Measurements from ENCODE around the gene RFLNA.

DNA sequence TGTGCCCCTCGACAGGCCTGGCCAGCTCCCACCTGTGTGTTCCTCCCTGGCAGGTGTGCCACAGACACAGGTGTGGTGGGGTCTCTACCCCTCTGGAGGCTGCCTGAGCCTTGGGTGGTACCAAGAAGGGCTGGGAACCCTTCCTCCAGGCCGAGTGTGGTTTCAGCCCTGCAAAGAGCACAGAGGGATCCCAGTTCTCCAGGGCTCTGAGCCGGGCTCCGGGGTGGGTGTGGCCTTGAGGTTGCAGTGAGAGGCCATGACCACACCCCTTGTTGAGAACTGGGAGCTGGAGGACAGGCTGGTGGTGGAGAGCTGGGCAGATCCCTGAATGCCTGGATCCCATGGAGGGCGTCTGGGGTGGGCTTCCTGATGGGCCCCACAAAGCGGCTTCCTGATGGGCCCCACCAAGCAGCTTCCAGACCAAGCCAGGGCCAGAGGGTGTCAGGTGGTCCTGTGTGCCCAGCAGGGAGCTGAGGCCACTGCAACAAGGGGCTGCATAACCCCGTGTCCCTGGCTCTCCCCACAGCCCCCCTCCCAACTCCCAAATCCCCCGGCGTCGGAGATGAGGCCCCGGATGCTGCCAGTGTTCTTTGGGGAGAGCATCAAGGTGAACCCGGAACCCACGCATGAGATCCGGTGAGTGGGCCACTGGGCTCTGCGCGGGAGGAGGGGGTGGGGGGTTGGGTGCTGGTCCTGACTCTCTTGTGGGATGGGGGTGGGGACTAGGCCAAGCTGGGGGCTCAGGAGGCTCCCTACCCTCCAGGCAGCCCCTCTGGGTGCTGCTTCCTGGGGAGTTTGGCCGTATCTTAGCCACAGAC lies 16.6 kb downstream of the RFLNA start:
- TF ChIP-seq POLR2A (IDR thresholded peaks at IDR 0.05; ENCODE audit: low read depth, low read length) (no peak), RAD21 (IDR thresholded peaks at IDR 0.05; ENCODE audit: low read length) (no peak), BHLHE40 (IDR thresholded peaks at IDR 0.05; ENCODE audit: low read depth, low read length) (no peak), FOS (IDR thresholded peaks at IDR 0.05; ENCODE audit: low read depth, low read length) (no peak), SMC3 (IDR thresholded peaks at IDR 0.05; ENCODE audit: low read depth, low read length) (no peak)
- TF ChIP-seq, protein P1, sequence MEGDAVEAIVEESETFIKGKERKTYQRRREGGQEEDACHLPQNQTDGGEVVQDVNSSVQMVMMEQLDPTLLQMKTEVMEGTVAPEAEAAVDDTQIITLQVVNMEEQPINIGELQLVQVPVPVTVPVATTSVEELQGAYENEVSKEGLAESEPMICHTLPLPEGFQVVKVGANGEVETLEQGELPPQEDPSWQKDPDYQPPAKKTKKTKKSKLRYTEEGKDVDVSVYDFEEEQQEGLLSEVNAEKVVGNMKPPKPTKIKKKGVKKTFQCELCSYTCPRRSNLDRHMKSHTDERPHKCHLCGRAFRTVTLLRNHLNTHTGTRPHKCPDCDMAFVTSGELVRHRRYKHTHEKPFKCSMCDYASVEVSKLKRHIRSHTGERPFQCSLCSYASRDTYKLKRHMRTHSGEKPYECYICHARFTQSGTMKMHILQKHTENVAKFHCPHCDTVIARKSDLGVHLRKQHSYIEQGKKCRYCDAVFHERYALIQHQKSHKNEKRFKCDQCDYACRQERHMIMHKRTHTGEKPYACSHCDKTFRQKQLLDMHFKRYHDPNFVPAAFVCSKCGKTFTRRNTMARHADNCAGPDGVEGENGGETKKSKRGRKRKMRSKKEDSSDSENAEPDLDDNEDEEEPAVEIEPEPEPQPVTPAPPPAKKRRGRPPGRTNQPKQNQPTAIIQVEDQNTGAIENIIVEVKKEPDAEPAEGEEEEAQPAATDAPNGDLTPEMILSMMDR (conservative IDR thresholded peaks at IDR 0.05; ENCODE audit: low read depth, low read length), result no peak
- TF ChIP-seq, protein P2, sequence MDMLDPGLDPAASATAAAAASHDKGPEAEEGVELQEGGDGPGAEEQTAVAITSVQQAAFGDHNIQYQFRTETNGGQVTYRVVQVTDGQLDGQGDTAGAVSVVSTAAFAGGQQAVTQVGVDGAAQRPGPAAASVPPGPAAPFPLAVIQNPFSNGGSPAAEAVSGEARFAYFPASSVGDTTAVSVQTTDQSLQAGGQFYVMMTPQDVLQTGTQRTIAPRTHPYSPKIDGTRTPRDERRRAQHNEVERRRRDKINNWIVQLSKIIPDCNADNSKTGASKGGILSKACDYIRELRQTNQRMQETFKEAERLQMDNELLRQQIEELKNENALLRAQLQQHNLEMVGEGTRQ (IDR thresholded peaks at IDR 0.05; ENCODE audit: low read depth, low read length), result no peak

All from IMR-90 (cell line).